ENCODE measurements around the gene OLIG2.

The OLIG2 gene

DNA sequence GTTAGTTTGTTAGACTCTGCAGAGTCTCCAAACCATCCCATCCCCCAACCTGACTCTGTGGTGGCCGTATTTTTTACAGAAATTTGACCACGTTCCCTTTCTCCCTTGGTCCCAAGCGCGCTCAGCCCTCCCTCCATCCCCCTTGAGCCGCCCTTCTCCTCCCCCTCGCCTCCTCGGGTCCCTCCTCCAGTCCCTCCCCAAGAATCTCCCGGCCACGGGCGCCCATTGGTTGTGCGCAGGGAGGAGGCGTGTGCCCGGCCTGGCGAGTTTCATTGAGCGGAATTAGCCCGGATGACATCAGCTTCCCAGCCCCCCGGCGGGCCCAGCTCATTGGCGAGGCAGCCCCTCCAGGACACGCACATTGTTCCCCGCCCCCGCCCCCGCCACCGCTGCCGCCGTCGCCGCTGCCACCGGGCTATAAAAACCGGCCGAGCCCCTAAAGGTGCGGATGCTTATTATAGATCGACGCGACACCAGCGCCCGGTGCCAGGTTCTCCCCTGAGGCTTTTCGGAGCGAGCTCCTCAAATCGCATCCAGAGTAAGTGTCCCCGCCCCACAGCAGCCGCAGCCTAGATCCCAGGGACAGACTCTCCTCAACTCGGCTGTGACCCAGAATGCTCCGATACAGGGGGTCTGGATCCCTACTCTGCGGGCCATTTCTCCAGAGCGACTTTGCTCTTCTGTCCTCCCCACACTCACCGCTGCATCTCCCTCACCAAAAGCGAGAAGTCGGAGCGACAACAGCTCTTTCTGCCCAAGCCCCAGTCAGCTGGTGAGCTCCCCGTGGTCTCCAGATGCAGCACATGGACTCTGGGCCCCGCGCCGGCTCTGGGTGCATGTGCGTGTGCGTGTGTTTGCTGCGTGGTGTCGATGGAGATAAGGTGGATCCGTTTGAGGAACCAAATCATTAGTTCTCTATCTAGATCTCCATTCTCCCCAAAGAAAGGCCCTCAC lies at the start of gene OLIG2:
OLIG2 (plus strand) TSS at position 447 of the 954 bp plus-strand sequence. CDS start 928 bp downstream, outside the sequence.
- DNase-seq = no peak

DNA sequence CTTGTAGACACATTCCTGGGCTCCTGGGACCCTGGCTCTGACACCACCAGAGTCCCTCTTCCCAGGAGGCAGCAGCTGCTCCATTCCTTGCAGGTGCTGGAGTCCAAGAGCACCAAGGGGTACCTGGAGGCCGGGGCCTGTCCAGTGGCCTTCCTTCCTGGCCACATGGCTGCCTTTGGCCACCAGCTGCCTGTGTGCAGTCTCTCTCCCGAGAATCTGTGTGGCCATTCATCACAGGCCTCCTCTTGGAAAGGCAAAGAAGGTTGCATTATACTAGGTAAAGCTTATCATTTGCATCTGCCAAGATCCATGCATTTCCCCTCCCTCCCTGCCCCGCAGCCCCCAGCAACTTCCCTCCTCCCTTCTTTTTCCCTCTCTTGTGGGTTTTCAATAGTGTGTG lies 48.9 kb upstream of the OLIG2 start:
- DNase-seq = no peak

DNA sequence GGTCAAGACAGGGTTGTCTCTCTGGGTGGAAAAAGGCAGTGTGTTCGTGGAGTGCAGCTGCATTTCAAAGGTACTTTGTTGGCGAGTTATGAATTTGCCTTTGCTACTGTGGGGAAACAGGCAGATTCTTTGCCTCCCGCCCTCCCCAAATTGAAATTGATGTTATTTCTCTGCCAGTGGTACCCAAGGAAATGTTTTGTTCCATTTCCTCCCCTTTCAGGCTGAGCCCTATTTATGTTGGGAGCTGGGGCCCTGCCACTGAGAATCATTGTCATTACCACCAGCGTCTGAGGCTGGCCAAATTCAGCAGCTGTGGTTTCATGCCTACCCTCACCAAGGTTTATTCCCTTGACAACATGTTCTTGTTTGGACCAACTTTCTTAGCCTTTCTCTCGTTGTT lies 48.5 kb upstream of the OLIG2 start:
- no peak for DNase-seq

DNA sequence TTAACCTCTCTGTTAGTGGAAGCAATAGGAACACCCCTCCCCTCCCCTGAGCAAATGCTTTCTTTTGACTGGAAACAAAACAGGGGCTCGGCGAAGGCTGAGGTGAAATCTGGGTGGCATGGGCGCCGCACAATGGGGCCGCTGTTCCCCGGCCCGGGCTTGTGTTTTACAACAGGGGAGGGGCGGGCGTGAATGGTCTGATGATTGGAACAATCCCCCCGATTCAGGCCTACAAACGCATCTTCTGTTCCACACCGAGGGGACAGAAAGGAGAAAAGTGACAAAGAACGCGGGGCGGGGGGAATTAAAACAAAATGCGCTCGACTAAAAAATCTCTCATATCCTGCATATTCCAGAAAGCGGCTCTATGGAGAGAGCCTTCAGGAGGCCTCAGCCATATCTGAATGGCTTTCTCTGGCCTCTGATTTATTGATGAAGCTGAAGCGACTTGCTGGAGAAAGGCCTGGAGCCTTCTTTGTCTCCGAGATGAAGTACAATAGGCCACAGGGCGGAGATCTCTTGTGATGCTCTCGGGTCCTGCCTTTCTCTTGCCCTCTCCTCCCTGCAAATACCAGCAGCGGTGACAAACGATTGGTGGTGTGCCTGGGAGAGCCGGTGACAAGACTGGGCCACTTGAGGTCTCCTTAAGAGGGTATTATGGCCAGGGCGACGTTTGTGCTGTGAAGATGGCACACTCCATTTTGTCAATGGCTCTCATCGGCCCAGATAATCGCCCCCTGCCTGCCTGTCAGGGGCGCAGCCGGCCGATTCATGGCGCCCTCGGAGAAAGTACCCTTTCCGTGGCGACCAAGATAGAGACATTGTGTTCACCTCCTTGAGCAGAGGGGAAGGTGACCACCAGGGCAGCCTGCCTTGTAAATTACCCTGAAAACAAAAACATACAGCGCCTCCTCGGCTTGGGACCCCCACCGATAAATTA lies 47.1 kb upstream of the OLIG2 start:
- DNase-seq = no peak

DNA sequence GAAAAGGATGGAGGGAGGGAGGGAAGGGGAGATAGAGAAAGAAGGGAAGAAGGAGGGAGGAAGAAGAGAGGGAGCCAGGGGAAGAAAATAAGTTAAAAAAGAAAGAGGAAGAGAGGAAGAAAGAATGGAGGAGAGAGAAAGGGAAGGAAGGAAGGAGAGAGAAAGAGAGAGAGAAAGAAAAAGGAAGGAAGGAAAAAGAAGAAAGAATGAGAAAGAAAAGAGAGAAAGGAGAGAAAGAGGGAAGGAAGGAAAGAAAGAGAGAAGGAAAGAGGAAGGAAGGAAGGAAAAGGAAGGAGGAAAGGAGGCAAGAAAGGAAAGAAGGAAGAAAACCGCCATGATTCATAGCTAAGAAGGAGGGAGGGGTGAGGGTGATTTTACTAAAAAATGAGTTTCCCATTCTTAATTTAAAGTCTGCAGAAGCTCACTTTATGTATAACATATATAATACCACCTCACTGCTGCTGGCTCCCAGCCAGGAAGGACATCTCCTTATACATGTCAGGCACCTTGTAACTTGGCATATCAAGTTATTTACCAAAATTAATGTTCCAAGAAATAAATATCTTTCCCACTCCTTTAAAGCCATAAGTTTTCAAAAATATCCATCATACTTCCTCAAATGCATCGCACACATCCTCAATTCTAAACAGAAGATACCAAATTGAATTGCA lies 46.0 kb upstream of the OLIG2 start:
- no peak for DNase-seq

DNA sequence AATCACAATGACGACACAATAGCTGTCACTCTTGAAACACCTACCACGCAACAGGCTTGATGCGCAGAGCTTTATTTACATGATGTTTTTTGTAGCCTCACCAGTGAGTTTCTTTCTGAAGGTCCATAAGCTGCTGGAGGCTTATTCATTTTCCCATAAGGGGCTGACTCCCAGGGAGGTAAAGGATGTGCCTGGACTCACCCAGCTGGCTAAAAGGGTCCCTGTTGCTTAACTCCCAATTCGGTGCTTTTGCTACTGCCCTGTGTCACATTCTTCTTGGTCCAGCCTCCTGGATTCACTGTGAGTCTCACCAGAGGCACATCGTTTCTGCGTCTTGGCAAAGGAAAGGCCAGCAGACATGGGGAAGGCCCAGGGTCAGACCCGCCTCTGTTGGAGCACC lies 44.6 kb upstream of the OLIG2 start:
- no peak for DNase-seq

DNA sequence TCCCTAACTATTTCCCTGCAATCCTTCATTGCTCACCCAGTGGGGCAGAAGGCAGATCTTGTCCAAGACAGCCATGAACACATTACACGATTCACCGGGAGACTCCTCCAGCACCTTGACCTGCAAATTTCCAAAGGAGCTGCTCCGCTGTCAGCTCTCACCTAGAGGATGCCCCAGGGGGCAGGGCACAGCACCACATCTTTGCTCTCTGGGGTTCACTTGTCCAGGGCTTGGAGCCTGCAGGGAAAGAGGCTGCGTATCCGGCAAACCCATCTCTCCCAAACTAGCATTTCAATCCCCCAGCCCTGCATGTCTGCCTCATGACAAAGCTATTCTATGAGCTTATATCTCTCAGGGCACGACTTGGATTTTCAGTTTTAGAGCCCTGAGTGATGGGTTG lies 35.1 kb upstream of the OLIG2 start:
- no peak for DNase-seq

DNA sequence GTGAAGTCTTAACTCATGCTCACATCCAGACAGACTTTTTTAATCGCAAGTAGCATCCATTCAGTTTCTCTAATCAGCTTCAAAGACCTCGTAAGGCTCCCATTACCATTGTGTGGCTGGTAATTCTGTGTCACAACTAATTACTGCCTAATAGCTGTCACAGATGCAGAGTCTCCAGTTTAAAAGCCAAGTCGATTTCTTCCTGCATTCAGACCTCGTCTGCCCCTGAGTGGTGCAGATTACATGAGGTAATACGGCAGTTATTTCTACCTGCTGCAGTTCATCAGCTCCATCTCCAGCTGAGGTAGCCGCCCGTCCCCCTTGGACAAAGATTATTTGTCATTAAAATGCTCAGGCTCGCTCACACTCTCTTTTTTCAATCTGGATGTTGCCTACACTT lies 34.4 kb upstream of the OLIG2 start:
- no peak for DNase-seq

DNA sequence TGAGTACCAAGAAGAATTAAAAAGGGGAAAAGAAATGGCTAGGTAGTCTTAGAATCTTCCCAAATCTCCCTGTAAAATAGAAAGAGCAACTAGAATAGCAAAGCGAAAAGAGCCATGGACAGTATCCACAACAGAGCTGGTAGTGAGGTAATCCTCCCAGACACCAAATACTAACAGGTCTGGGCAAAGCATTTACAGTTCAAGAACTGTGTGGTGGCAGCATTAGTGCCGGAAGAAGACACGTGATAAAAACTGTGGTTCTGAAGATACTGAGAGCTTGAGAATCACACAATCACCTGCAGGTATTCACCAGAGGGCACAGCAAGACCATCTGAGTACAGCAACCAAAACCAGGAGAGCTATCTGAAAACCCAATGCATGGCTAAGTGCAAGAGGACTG lies 31.8 kb upstream of the OLIG2 start:
- DNase-seq = no peak

DNA sequence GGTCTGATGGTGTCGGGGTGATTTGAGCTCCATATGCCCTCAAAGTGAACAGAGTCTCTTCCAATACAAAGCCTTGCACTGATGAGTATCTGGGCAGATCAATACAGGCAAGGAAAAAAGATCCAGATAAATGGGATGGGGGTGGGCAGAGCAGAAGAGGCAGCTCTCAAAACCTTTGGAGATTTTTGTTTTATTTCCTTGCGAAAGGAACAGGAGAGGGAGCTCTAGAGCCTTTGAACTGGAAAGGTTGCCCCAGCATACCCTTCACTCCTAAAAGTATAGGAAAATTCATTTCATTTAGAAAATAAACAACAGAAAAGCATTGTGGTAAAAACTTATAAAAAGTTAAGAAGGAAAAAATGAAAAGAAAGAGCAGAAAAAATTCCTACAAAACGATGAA lies 31.4 kb upstream of the OLIG2 start:
- peak in 1 of 2 experiments; percentile 30 for DNase-seq

DNA sequence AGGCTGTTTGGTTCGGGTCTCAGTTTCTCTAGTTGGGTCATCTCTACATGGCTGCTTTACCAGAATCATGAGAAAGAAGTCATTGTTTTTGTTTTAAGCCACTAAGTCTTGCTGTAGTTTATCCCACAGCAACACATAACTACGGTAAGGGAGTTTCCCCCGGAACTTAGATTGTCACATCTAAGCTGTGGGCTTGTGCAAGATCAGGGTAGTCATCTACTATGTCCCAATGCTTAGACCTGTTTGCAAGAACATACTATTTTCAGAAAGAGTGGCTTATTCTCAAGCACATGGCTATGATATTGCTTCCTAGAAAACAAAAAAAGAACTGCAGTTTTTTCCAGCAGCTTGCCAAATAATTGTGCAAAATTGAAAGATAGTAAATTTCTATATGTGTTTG lies 18.0 kb upstream of the OLIG2 start:
- DNase-seq = no peak

DNA sequence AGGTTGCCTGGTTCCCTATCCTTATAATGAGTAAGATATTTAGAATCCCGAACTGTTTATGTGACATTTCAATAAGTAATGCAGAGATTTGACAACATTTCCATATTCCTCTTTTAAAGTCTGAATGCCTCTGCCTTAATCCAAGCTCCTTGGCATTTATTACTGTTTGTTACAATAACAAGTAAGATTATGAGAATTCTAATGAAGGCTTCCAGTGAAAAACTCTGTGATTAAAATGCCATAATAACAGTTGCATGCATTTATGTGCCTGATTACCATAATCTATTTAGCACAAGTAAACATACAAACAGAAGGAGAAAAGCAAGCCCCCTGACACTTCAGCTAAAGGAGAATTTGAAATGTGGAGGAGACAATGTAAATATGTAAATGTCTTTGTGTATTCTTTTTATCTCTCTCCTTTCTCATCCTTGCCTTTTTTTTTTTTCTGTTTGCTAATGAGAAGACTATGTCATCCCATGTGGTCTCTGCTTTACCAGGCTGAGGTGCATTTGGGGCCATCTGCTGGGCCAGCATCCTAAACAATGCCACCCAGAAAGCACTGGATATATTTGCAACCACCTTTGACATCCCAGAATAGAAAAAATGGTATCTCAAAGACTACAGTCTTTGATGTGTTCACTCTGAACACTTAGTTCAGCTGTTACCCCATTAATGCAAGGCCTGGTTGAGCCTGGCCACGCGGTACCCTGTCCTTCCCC lies 17.2 kb upstream of the OLIG2 start:
- no peak for DNase-seq

DNA sequence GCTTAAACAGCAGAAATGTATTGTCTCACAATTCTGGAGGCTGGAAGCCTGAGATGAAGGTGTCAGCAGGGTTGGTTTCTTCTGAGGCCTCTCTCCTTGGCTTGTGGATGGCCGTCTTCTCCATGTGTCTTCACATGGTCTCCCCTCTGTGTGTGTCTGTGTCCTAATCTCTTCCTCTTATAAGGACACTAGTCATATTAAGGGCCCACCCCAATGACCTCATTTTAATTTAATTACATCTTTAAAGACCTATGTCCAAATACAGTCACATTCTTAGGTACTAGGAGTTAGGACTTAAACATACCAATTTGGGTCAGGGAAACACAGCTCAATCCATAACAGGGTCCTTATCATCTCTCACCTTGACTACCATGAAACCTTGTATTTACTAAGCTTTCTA lies 14.8 kb upstream of the OLIG2 start:
- DNase-seq = no peak

DNA sequence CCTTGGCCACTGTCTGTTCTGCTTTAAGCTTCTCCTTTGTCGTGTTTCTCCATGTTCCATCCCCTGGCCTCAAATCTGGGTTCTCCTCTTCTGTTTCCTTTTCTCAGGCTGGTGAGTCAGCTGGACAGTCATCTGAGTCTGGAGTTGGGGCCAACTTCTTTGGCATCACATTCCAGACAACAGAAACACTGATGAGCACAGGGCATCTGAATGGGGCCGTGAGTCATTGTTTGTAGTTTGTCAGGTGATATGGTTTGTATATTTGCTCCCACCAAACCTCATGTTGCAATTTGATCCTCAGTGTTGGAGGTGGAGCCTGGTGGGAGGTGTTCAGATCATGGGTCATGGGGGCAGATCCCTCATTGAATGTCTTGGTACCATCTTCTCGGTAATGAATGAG lies 14.3 kb upstream of the OLIG2 start:
- no peak for DNase-seq

DNA sequence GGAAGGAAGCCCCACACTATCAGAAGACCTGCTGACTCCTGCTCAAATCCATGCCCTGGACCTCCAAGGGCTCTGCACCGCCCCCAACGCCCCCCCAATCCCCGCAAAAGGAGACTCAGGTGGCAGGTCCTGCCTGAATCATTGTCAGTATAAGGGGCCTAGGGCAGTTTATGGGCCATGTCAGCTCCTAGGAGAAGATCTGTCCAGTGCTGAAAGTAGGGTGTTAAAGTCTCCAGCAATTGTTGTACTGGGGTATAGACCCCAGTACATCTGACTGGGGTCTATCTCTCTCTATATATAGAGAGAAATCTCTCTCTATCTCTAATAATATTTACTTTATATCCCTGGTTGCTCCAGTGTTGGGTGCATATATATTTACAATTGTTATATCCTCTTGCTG lies 12.1 kb upstream of the OLIG2 start:
- DNase-seq = no peak

DNA sequence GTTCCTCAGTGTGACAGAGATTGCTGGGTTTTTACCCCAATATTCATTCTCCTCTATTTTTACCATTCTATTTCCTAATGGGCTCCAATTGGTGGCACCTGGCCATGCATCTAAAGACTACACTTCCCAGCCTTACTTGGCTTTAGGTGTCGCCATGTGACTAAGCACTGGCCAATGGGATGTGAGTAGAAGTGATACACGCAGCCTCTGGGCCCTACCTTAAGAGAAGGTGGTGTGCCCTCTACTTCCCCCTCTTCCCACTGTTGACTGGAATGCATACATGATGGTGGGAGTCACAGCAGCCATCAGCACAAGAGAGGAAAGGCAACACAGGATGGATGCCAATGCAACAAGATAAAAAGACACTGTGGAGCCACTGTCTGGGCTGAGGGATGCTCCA lies 11.4 kb upstream of the OLIG2 start:
- no peak for DNase-seq

DNA sequence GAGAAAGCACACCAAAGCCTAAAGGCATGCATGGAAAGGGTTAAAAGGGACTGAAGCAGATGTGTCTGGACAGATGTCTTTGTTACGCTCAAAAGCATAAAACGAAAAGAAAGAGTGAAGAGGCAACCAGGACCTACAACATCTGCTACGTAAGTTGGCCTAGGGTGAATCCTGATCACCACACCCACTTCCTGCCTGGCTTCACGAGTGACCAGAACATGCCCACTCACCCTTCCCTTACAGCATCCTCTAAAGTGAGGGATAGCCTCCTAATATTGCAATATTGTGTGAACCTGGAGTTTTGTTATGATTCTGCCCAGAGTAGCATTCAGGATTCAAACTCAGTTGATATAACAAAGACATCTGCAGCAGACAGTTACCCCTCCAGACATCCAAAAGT lies 10.6 kb upstream of the OLIG2 start:
- DNase-seq = no peak

DNA sequence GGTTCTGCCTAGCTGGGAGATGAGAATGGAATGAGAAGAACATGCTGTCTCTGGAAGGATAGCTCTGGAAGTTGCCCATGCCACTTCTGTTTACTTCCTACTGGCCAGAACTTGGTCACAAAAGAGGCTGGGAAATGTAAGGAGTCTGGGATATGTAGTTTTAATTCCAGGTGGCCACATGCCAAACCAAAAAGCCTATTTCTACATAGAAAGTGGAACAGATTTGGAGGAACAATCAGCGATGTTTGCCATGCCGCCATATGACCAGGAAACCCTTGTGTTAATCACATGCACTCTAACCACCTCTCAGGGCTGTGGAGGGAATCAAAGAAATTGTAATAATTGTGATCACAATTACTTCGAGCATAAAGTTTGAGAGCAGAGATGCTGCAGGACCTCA lies 10.0 kb upstream of the OLIG2 start:
- DNase-seq = no peak

DNA sequence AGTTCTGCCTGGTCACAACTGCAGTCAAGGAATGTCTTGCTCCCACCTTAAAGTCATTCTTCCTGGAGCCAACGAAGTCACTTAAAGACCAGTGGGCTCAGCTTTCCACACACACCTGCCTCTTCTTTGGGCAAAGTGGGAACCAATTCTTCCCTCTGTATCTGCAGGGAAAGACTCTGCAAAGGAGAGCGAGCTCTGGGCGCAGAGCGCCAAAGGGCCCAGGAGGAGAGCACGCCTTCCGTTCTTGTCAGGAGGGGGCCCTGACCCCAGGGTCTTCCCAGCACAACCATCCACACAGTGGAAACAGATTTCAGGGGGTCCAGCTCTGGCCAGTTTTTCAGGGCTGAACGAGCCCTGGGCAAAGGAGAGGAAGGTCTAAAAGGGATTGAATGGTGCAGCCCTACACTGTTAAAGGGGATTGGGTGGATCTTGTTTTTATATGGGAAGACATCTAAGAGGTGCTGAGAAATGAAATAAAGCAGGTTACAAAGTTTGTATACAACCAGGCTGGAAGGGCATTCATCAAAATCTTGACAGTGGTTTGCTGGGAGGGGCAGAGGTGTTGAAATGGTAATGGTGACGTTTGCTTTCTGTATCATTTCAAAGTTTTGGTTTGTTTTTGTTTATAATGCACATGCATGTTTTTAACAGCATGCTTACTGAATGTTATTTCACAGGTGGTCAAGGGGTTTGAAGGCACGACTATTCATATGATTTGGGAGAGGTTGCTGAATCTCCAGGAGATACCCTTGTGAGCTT lies 6.8 kb upstream of the OLIG2 start:
- no peak for DNase-seq

DNA sequence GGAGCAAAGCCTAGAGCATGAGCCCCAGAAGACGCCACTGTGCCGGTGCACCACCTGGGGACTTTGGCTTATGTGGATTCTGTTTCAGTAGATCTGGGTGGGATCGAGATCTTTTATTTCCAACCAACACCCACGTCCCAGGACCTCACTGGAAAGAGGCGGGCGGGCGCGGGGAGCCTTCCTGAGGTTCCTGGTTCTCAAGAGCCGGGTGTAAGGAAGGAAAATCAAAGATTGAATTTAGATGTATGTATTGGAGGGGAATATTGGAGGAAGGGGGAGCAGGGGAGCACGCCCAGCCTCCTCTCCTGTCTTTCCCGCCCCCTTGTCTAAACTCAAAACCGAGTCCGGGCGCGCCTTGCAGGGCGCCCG lies 6.2 kb upstream of the OLIG2 start:
- DNase-seq = no peak

DNA sequence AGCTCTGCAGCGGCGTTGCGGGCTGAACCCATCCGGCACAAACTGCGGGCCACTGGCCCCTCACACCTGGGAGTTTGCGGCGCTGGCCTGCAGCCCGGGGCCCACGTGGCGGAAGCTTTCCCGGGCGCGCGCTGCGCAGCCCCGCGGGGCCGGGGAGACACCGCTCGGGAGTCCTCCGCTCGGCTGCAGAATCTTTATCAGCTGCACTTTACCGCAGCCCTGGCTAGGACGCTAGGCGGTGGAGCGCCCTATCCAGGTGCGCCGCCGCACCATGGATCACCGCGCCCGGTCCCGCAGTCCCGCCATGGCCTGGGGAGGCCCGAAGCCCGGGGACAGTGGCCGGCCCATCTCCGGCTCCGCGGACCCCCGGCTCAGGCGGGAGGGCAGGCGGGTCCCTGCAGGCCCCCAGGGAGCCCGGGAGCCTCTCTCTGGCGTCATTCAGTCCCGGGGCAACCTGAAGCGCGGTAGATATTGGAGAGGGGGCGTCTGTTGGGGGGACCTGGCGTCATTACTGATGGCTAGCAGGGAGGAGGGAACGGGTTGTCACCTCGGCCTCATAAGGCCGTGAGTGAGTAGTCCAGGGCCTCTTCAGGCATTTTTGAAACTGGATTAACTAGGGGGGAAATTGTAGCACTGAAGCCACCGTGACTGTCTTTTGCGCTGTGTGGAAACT lies 5.7 kb upstream of the OLIG2 start:
- DNase-seq = no peak
